GM18909 (cell line): Measurements from ENCODE around the gene PMS1.
"Not testable (repeated sequence)": the region's sequence is repeated elsewhere in the genome, so short reads cannot be mapped to it uniquely, and the experiment has no call there.

Experiments used
- ATAC-seq: cut with Tn5 transposase; IDR thresholded peaks from one replicate; pipeline ENCODE4 v1.9.1; 2021; ENCODE audit warnings: mild to moderate bottlenecking; ENCODE audit not compliant: unreplicated experiment, poor library complexity

The PMS1 gene

GRCh38 chr2:189783927-189784867, at the start of gene PMS1, which contains the start of gene ORMDL1:
Gene PMS1, plus strand, starts transcription at chr2:189784450. Its CDS starts 7,360 bp downstream, at chr2:189791810.
Gene ORMDL1, minus strand, starts transcription at chr2:189784339. Its CDS starts 1,744 bp downstream, at chr2:189782595.
- ATAC-seq: peak; percentile 94

GRCh38 chr2:189751080-189751658, 33.1 kb upstream of the PMS1 start:
- ATAC-seq: no peak

DNA sequence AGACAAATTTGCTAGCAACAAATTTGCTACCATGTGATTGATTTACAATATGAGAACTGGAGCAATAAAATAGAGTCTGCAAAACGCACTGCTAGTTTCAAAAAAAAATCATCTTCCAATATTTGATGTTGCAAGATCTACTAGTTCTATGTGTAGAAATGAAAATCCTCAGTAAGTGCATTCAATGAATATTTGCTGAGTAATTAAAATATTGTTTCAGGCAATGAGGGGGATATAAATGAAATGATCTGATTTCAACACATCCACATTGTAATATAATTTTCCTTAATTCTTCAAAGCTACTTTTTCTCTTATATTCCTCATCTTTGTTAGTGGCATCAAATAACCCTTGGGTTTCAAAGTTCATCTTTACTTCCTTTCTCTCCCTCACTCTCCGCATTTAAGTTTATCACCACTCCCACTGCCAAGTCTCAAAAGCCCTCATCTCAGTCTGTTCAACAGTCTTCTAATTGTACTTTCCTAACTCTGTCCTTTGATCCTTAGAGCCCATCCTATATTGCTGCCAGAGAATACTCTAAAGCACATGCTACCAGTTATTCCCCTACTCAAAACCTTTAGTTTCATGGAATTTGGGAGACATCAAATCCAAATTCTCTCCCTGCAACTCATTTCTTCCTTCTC, 27.8 kb upstream of the PMS1 start:
- no peak for ATAC-seq

- not testable (repeated sequence) for ATAC-seq
These were observed 24.1 kb upstream of the PMS1 start for GRCh38 chr2:189760154-189760553.

- no peak for ATAC-seq
These were observed 22.1 kb upstream of the PMS1 start for GRCh38 chr2:189762229-189762550.

DNA sequence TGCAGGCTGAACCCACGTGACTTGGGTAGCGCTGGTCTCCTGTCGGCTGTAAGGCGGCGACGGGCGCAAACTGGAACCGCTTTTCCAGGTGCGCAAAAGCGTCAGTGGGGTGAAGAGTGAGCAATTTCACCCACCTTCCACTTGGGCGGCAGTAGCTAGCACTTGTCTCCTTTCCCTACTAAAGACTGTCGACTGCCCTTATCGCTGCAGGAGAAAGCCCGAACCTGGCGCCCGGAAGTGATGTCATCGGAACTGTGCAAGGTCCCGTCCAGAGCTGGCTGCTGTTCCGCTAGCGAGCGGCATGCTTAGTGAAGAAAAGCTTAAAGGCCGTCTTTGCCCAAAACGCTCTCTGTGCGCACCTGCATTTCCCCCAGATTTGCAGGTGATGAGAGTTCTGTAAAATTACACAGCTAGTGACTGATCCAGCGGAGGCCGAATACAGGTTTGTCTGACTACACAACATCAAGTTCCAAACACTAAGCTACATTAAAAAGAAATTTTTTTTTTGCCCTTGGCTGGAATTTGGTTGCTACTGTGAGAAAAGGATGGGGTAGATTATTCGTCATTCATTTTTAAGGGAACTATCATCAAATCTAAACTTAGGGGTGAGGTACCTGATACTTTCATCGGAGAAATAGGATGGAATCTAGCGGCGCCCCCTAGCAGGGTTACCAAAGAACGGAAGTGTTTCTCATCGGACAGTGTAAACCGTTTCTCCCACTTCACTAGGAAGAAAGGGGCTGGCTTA, 21.5 kb upstream of the PMS1 start, which contains the start of gene OSGEPL1:
TSS of gene OSGEPL1 (minus strand) at position 242 of the 748 bp plus-strand sequence. CDS start 1,152 bp downstream, outside the sequence.
- peak; percentile 98 for ATAC-seq

- no peak for ATAC-seq
These were observed 20.2 kb upstream of the PMS1 start for GRCh38 chr2:189763908-189764661.

DNA sequence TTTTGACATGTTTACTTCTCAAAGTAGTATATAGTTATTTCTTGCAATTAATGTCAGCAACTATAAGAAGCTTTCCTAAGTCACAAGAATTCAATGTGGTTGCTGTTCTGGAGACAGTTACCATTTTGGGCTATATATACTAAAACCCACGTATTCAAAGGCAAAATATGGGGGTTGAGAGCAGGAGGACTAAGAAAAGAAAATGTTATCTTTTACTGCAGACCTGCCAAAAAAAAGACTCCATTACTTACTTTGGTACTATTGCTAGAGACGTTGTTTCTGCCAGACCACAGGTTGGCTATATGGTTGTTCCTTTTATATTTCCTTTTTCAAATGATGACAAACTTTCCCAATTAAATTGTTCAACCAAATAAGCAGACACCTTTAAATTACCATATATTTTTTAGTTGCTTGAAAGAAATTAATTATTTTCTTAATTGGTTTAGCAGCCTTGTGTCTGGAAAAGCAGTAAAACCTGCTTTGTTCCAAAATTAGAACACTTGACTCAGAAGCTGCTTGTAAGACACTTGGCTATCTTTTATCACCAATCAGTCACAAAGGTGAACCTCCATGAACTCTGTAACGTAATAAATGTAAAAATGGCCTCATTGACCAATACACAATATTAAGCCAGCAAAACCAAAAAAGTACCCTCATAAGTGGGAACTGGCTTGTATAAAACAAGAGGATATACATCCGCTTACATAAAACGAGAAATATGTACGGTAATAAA, 13.5 kb upstream of the PMS1 start:
- ATAC-seq: no peak

- ATAC-seq: no peak
These were observed 12.0 kb upstream of the PMS1 start for GRCh38 chr2:189772212-189772611.

DNA sequence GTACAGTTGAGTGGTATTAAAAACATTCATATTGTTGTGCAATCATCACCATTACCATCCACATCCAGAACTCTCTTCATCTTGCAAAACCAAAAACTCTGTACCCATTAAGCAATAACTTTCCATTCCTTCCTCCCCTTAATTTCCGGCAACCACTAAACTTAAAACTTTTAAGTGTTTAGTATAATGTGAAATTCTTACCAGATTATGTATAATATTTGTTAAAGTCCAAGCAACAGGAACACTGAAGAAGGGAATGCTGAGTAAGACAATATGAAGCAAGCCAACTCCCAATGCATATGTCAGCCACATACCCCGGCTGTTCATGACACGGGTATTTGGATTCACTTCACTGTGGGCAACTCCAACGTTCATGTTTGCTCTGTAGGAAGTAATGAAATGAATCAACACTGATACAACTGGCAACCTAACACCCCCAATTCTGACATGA, 2.0 kb upstream of the PMS1 start:
- no peak for ATAC-seq

GRCh38 chr2:189783451-189783926, 761 bp upstream of the PMS1 start:
- peak; percentile 18 for ATAC-seq

DNA sequence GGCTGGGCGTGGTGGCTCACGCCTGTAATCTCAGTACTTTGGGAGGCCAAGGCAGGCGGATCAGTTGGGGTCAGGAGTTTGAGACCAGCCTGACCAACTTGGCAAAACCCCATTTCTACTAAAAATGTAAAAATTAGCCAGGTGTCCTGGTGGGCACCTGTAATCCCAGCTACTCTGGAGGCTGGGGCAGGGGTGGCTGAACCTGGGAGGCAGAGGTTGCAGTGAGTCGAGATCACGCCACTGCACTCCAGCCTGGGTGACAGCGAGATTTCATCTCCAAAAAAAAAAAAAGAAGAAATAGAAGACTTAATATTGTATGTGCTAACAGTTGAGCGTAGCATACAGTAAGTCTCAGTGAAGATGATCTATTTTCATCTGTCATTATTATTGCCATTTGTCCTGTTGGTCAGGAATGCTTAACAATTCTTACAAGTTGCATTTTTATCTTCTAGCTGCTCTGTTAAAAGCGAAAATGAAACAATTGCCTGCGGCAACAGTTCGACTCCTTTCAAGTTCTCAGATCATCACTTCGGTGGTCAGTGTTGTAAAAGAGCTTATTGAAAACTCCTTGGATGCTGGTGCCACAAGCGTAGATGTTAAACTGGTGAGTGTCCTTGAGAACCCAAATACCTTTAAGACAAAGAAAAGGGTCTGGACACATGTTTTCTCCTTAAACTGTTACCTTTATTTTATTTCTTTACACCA, 7.2 kb downstream of the PMS1 start:
- ATAC-seq: no peak

DNA sequence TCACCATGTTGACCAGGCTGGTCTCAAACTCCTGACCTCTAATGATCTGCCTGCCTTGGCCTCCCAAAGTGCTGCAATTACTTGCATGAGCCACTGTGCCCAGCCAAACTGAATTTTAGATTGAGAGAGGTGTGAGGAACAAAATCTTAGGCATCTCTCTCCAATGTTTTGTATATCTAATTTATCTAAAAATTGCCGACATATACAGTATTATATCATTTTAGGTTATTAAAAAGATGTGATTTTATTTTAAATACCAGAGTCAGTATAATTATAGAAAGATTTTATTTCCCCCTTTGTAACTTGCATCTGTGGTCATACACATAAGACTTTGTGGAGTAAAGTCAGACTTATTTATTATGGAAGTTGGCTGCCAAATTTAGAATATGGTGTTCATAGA, 10.1 kb downstream of the PMS1 start:
- ATAC-seq: no peak

GRCh38 chr2:189797902-189798301, 13.7 kb downstream of the PMS1 start:
- ATAC-seq: no peak

DNA sequence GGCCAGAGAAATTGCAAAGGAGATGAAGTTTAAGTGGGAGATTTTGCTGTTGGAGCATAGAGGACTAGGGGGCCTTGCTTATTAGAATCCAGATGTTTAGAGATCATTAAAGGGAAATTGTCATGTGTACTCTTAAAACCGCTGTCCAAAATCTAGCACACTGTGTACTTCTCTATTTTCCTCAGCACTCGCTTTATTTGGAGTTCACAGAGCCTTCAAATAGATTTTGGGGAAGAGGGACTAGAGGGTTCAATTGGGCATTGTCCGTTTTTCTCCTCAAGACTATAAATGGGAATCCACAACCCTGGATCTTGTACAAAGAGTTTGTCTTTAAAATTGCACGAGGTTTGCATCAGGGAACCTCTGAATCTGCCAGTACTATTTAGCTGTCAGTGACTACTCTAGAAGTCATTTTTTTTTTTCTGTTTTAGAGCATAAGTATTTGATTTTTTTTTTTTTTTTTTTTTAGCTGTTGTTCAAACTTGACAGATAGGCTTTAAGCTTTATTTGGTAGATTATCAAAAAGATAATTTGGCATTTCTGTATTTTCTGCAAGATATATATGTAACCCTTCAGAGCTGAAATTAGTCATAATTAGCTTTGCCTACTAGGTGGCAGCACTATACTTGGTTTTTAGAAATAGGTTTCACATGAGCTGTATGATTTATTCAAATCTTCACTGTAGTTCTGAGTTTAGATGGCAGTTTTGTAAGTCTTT, 14.2 kb downstream of the PMS1 start:
- ATAC-seq: peak; percentile 87

- no peak for ATAC-seq
These were observed 14.7 kb downstream of the PMS1 start for GRCh38 chr2:189799030-189799331.

DNA sequence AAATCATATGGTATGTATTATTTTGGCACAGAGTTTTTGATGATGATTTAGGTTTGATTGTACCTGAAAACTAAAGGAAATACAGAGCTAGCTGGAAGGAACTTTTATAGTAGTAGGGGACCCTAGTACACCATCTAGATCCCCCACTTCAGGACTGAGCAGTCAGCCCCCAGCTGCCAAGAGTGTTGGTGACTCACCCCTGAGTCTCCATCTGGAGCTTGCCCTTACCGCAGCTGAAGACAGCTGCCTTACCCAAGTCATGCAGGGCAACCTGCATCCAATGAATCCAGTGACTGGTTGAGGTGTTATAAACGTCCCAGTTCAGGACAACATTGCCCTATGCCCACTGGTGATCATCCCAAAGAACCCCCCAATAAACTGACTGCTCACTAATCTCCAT, 15.3 kb downstream of the PMS1 start:
- ATAC-seq: no peak
